A549 (cell line): ENCODE measurements around the gene UNC13A. TPM values are rescaled to one million over a fixed set of nuclear protein-coding genes. Genes with fewer than 3 reads are reported as not detected.
A peak's percentile ranks its signal among the peaks of the same experiment; 100 is the strongest.

Source experiments
- ATAC-seq, 2 experiments: fragments of 200-7000 bp in 1 of 2; fragments of >200 bp in 1 of 2; cut with Nextera tagmentation in 1 of 2; cut with Tn5 transposase in 1 of 2; 3 replicates each; pipeline versions ENCODE4 v1.8.0 to v1.9.1; 2018 to 2020; ENCODE audit warnings: mild to moderate bottlenecking in 1 of 2, moderate library complexity in 1 of 2
- CTCF ChIA-PET: fragments of 300-600 bp; sonication (Branson Sonifier 250); formaldehyde crosslinking; extraction: SDS; loops from one replicate; lab custom pipeline; 2021; ENCODE audit warnings: antibody characterized with exemption, inconsistent platforms; lab: Yijun Ruan, JAX
- POLR2A ChIA-PET: fragments of 350-600 bp; formaldehyde crosslinking; extraction: SDS; loops from one replicate; lab custom pipeline; 2021; ENCODE audit warnings: antibody characterized with exemption, inconsistent platforms; lab: Yijun Ruan, JAX
- DNase-seq, 2 experiments: peaks; one replicate each; pipeline versions ENCODE4 v3.0.0 to v3.0.0-alpha.2; 2011 to 2016; ENCODE audit warnings: low read depth in 1 of 2, low spot score in 1 of 2
- FAIRE-seq: peaks from 2 replicates; lab custom pipeline; 2011; peaks lifted over from hg19 to GRCh38; lab: Jason Lieb, UNC
- H3K27ac ChIP-seq, 2 experiments: fragments of >200 bp; sonication (Bioruptor Twin); formaldehyde crosslinking; 3 replicates each; pipeline ENCODE4 v1.5.1; 2016 to 2017
- H3K4me1 ChIP-seq: fragments of >200 bp; sonication (Bioruptor Twin); formaldehyde crosslinking; 3 replicates; pipeline ENCODE4 v1.6.1; 2016
- H3K4me2 ChIP-seq: fragments of >200 bp; sonication (Bioruptor Twin); formaldehyde crosslinking; 3 replicates; pipeline ENCODE4 v1.6.1; 2016
- H3K4me3 ChIP-seq: fragments of >200 bp; sonication (Bioruptor Twin); formaldehyde crosslinking; 3 replicates; pipeline ENCODE4 v1.5.1; 2016
- H3K9me3 ChIP-seq: fragments of >200 bp; sonication (Bioruptor Twin); formaldehyde crosslinking; 3 replicates; pipeline ENCODE4 v1.6.1; 2016
- CBX2 ChIP-seq: fragments of 200-600 bp; sonication (generic); IDR thresholded peaks from 2 replicates; pipeline ENCODE4 v1.6.1; 2016; ENCODE audit warnings: low read depth, mild to moderate bottlenecking, borderline replicate concordance
- CBX8 ChIP-seq: fragments of 200-600 bp; sonication (generic); IDR thresholded peaks from 2 replicates; pipeline ENCODE4 v1.6.1; 2016
- HEYL ChIP-seq: fragments of 250-450 bp; sonication (Bioruptor Pico); IDR thresholded peaks from 2 replicates; pipeline ENCODE4 v1.8.0; 2021; ENCODE audit warnings: mild to moderate bottlenecking, moderate library complexity
- HOXB5 ChIP-seq: fragments of 250-450 bp; sonication (Bioruptor Pico); IDR thresholded peaks from 2 replicates; pipeline ENCODE4 v1.5.0; 2020; ENCODE audit warnings: mild to moderate bottlenecking, moderate library complexity
- JUN ChIP-seq, 2 experiments: fragments of >200 bp; sonication (Bioruptor Twin); formaldehyde crosslinking; IDR thresholded peaks; 2 replicates in 1 of 2; 3 replicates in 1 of 2; pipeline ENCODE4 v1.6.1; 2016 to 2017
- KDM5A ChIP-seq: fragments of 200-600 bp; sonication (generic); IDR thresholded peaks from 2 replicates; pipeline ENCODE4 v1.6.1; 2016; ENCODE audit warnings: antibody characterized with exemption, mild to moderate bottlenecking
- MAFK ChIP-seq: fragments of 450-650 bp; IDR thresholded peaks from 2 replicates; pipeline ENCODE4 v1.6.1; 2014; ENCODE audit not compliant: partially characterized antibody
- MAZ ChIP-seq: fragments of 150-350 bp; IDR thresholded peaks from 2 replicates; pipeline ENCODE4 v1.6.1; 2014; ENCODE audit warnings: antibody characterized with exemption, low read depth, low read length, borderline replicate concordance
- MYC ChIP-seq: IDR thresholded peaks from 2 replicates; pipeline ENCODE4 v1.6.1; 2012; ENCODE audit warnings: mild to moderate bottlenecking, inconsistent platforms, low read length, improper control_type of control experiment, borderline replicate concordance
- PHF8 ChIP-seq: fragments of 200-600 bp; sonication (generic); IDR thresholded peaks from 2 replicates; pipeline ENCODE4 v1.6.1; 2016; ENCODE audit warnings: low read depth, mild to moderate bottlenecking, antibody characterized with exemption, moderate library complexity, borderline replicate concordance
- POLR2A ChIP-seq: IDR thresholded peaks from 2 replicates; pipeline ENCODE4 v1.6.1; 2012; ENCODE audit warnings: mild to moderate bottlenecking, low read length
- RNF2 ChIP-seq: fragments of 200-600 bp; sonication (generic); IDR thresholded peaks from 2 replicates; pipeline ENCODE4 v1.6.1; 2016; ENCODE audit warnings: low read depth, mild to moderate bottlenecking, antibody characterized with exemption, moderate library complexity, borderline replicate concordance
- SMC3 ChIP-seq: fragments of >200 bp; sonication (Bioruptor Twin); formaldehyde crosslinking; IDR thresholded peaks from 3 replicates; pipeline ENCODE4 v1.6.1; 2018; ENCODE audit warnings: inconsistent platforms
- TFCP2L1 ChIP-seq: fragments of 250-450 bp; sonication (Bioruptor Pico); IDR thresholded peaks from 2 replicates; pipeline ENCODE4 v1.5.0; 2021; ENCODE audit warnings: mild to moderate bottlenecking
- ZNF302 ChIP-seq: fragments of 250-450 bp; sonication (Bioruptor Pico); IDR thresholded peaks from 2 replicates; pipeline ENCODE4 v1.9.0; 2021; ENCODE audit warnings: inconsistent platforms, mild to moderate bottlenecking, moderate library complexity
- ZSCAN20 ChIP-seq: fragments of 250-450 bp; sonication (Bioruptor Pico); IDR thresholded peaks from 2 replicates; pipeline ENCODE4 v1.8.0; 2022; ENCODE audit warnings: mild to moderate bottlenecking, moderate library complexity
- WGBS: methylation state at CpG from one replicate; pipeline ENCODE4 v1.1.6; 2017; ENCODE audit errors: missing lambda C conversion rate; 5-methylcytosine and 5-hydroxymethylcytosine counted together
- polyA plus RNA-seq, 4 experiments: library from polyadenylated mRNA; depleted of rRNA in 3 of 4; stranded (reverse); fragments of >200 nt; fragmentation: RNase III in 1 of 4; extraction: RNeasy Plus Mini Kit Qiagen cat#74134 plus additional on column Dnase treatment in 1 of 4; gene quantifications; 2 replicates in 3 of 4; 3 replicates in 1 of 4; pipeline ENCODE4 v1.2.3, GENCODE V29; 2011 to 2017
- TF ChIP-seq, protein P1 (sequence below): IDR thresholded peaks from 2 replicates; pipeline ENCODE4 v1.6.1; 2012
- TF ChIP-seq, protein P2 (sequence below): IDR thresholded peaks from 2 replicates; pipeline ENCODE4 v1.6.1; 2012; ENCODE audit warnings: low read depth, borderline replicate concordance
- TF ChIP-seq, protein P3 (sequence below): IDR thresholded peaks from 2 replicates; pipeline ENCODE4 v1.6.1; 2012
- TF ChIP-seq, protein P4 (sequence below): fragments of >200 bp; sonication (Bioruptor Twin); formaldehyde crosslinking; IDR thresholded peaks from 3 replicates; pipeline ENCODE4 v1.5.1; 2016
- TF ChIP-seq, protein P5 (sequence below): fragments of 200-600 bp; sonication (generic); IDR thresholded peaks from 2 replicates; pipeline ENCODE4 v1.6.1; 2016; ENCODE audit warnings: antibody characterized with exemption, mild to moderate bottlenecking, moderate library complexity

UNC13A gene
- polyA plus RNA-seq, 2 of the 4 experiments (the other 2 are of a cell fraction) = 3.1 to 4.2 TPM

DNA sequence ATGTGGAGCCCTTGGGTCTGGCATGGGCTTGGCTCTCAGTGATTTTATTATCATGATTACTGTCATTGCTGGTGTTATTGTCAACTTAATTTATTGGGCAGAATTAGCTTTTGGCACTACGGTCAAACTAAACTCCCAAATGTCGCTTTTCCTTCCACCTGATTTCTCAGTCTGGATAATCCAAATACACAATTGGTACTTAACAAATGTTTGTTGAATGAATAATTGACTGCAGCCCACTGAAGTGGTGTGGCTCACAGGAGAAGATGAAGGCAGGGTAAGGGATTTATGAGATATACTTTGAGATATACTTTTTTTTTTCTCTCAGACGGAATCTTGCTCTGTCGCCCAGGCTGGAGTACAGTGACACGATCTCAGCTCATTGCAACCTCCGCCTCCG lies 131.2 kb downstream of the UNC13A start (continued):
- TF ChIP-seq, protein P1, sequence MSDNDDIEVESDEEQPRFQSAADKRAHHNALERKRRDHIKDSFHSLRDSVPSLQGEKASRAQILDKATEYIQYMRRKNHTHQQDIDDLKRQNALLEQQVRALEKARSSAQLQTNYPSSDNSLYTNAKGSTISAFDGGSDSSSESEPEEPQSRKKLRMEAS = no peak
- no peak for TF ChIP-seq KDM5A

DNA sequence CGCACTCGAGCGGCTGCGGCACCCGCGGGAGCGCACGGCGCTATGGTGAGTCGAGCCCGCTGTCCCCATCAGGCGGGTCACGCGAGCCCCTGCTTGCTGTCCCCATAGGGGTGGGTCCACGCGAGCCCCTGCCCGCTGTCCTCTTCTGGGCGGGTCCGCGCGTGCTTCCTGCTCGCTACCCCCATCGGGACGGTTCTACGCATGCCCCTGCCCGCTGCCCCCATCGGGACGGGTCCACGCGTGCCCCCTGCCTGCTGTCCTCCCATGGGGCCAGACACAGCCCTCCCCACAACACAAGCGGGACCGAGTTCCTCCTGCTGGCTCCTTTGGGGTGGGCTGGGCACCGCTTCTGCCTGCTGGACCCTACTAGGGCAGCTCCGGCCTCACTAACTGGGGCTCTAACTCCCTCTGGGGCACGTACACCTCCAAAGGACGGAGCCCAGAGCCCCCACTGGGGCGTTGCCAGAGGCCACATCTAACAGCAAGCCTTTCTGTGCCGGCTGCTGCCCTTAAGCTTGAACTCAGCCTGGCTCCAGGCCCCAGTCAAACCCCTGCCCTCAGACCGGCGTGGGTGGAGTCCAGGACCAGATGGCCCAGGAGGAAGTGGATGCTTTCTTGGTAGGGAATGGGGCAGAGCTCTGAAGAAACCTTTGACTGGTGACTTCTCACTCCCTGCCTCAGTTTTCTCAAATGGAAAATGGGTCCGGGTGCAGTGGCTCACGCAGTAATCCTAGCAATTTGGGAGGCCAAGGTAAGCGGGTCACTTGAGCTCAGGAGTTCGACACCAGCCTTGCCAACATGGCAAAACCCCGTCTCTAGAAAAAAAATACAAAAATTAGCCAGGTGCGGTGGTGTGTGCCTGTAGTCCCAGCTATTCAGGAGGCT lies 132.0 kb downstream of the UNC13A start:
- no peak for TF ChIP-seq HOXB5 (CRISPR knock-in tag)
- no peak for TF ChIP-seq CBX8
- no peak for TF ChIP-seq ZSCAN20
- TF ChIP-seq, protein P2, sequence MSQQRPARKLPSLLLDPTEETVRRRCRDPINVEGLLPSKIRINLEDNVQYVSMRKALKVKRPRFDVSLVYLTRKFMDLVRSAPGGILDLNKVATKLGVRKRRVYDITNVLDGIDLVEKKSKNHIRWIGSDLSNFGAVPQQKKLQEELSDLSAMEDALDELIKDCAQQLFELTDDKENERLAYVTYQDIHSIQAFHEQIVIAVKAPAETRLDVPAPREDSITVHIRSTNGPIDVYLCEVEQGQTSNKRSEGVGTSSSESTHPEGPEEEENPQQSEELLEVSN = 0 out of 2 replicates have a peak, but pooled peaks have one; percentile 9
- TF ChIP-seq JUN (IDR thresholded peaks at IDR 0.05) = 0 out of 5 replicates have a peak, but pooled peaks of 1 of the 2 experiments have one; percentile 24
- no peak for TF ChIP-seq PHF8
- TF ChIP-seq RNF2 = no peak
- TF ChIP-seq TFCP2L1 = no peak
- TF ChIP-seq ZNF302 (CRISPR knock-in tag) = no peak
- no peak for TF ChIP-seq MAZ
- no peak for TF ChIP-seq HEYL (CRISPR knock-in tag)
- TF ChIP-seq, protein P1 = 0 out of 2 replicates have a peak, but pooled peaks have one; percentile 51
- TF ChIP-seq CBX2 = no peak
- TF ChIP-seq, protein P3, sequence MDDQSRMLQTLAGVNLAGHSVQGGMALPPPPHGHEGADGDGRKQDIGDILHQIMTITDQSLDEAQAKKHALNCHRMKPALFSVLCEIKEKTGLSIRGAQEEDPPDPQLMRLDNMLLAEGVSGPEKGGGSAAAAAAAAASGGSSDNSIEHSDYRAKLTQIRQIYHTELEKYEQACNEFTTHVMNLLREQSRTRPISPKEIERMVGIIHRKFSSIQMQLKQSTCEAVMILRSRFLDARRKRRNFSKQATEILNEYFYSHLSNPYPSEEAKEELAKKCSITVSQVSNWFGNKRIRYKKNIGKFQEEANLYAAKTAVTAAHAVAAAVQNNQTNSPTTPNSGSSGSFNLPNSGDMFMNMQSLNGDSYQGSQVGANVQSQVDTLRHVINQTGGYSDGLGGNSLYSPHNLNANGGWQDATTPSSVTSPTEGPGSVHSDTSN = no peak
- TF ChIP-seq, protein P4, sequence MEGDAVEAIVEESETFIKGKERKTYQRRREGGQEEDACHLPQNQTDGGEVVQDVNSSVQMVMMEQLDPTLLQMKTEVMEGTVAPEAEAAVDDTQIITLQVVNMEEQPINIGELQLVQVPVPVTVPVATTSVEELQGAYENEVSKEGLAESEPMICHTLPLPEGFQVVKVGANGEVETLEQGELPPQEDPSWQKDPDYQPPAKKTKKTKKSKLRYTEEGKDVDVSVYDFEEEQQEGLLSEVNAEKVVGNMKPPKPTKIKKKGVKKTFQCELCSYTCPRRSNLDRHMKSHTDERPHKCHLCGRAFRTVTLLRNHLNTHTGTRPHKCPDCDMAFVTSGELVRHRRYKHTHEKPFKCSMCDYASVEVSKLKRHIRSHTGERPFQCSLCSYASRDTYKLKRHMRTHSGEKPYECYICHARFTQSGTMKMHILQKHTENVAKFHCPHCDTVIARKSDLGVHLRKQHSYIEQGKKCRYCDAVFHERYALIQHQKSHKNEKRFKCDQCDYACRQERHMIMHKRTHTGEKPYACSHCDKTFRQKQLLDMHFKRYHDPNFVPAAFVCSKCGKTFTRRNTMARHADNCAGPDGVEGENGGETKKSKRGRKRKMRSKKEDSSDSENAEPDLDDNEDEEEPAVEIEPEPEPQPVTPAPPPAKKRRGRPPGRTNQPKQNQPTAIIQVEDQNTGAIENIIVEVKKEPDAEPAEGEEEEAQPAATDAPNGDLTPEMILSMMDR = no peak
- TF ChIP-seq, protein P5, sequence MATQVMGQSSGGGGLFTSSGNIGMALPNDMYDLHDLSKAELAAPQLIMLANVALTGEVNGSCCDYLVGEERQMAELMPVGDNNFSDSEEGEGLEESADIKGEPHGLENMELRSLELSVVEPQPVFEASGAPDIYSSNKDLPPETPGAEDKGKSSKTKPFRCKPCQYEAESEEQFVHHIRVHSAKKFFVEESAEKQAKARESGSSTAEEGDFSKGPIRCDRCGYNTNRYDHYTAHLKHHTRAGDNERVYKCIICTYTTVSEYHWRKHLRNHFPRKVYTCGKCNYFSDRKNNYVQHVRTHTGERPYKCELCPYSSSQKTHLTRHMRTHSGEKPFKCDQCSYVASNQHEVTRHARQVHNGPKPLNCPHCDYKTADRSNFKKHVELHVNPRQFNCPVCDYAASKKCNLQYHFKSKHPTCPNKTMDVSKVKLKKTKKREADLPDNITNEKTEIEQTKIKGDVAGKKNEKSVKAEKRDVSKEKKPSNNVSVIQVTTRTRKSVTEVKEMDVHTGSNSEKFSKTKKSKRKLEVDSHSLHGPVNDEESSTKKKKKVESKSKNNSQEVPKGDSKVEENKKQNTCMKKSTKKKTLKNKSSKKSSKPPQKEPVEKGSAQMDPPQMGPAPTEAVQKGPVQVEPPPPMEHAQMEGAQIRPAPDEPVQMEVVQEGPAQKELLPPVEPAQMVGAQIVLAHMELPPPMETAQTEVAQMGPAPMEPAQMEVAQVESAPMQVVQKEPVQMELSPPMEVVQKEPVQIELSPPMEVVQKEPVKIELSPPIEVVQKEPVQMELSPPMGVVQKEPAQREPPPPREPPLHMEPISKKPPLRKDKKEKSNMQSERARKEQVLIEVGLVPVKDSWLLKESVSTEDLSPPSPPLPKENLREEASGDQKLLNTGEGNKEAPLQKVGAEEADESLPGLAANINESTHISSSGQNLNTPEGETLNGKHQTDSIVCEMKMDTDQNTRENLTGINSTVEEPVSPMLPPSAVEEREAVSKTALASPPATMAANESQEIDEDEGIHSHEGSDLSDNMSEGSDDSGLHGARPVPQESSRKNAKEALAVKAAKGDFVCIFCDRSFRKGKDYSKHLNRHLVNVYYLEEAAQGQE = no peak
- no peak for TF ChIP-seq MYC
- TF ChIP-seq POLR2A = peak; percentile 3; the same call in 1 of the 2 replicates
- TF ChIP-seq MAFK = no peak
- no peak for TF ChIP-seq SMC3
- FAIRE-seq = no peak
- CTCF ChIA-PET = interaction anchor here (1.1 to 1.6 kb wide), 4 partner anchors 17 to 66 kb away, joined by 3 to 4 read pairs (median 4); no protein-coding TSS in a partner anchor
- Histone ChIP-seq H3K4me2 (peak overlapping the region; percentile 90), H3K4me3 (peak overlapping the region; percentile 100), H3K9me3 (no peaks in the 10 kb centered on the region), H3K27ac (peak overlapping the region; percentile 97 to 99), H3K4me1 (peaks cover 20% of the 10 kb centered on the region)
- peak; percentile 66 to 79 for ATAC-seq
- POLR2A ChIA-PET = interaction anchor here (0.6 to 0.9 kb wide), 2 partner anchors 37 to 45 kb away, joined by 3 to 5 read pairs; partner anchors contain the start of gene PGLS
- WGBS = 8% methylated on average over 12 of the region's 46 CpGs
- DNase-seq = peak in 1 of 2 experiments; percentile 71
